ENCODE measurements around the gene CBX2. TPM values are rescaled to one million over a fixed set of nuclear protein-coding genes. Genes with fewer than 3 reads are reported as not detected.

CBX2 gene
- total and polyA plus RNA-seq, 7 donors = 0.40 to 2.3 (median 0.57) TPM

- Histone ChIP-seq H3K9me3 (no peaks in the 10 kb centered on the region), H3K27ac (no peak overlapping the region), H3K36me3 (ENCODE audit: insufficient read depth in 1 of 2, low read depth in 1 of 2) (no peaks in the 10 kb centered on the region), H3K27me3 (ENCODE audit: insufficient read depth in 3 of 3, low read length in 2 of 3) (peaks cover 0 to 71% (median 16%) of the 10 kb centered on the region in 3 donors), H3K4me3 (no peak overlapping the region), H3K4me1 (no peaks in the 10 kb centered on the region)
- intact Hi-C loops (cut with DNase I) = no loop called here
- no peak for TF ChIP-seq CTCF (IDR thresholded peaks at IDR 0.05)
- DNase-seq (no peak), ATAC-seq (no peak)
- WGBS, 3 donors = 35 to 49% (median 48%) methylated on average over 6 of the region's 6 CpGs
Observed at GRCh38 chr17:79745641-79746105, 32.3 kb upstream of the CBX2 start.

- TF ChIP-seq CTCF (IDR thresholded peaks at IDR 0.05) = no peak
- Histone ChIP-seq H3K9me3 (no peaks in the 10 kb centered on the region), H3K4me3 (no peak overlapping the region), H3K4me1 (no peaks in the 10 kb centered on the region), H3K36me3 (ENCODE audit: insufficient read depth in 1 of 2, low read depth in 1 of 2) (no peaks in the 10 kb centered on the region), H3K27me3 (ENCODE audit: insufficient read depth in 3 of 3, low read length in 2 of 3) (peaks cover 0 to 72% (median 15%) of the 10 kb centered on the region in 3 donors), H3K27ac (no peak overlapping the region)
- DNase-seq (no peak), ATAC-seq (no peak)
- WGBS, 3 donors = 15 to 19% (median 16%) methylated on average over 22 of the region's 22 CpGs
- intact Hi-C loops (cut with DNase I) = no loop called here
Observed at GRCh38 chr17:79746889-79747507, 30.9 kb upstream of the CBX2 start.

GRCh38 chr17:79747508-79748294, 30.2 kb upstream of the CBX2 start:
- ATAC-seq (no peak), DNase-seq (no peak)
- Histone ChIP-seq H3K36me3 (ENCODE audit: insufficient read depth in 1 of 2, low read depth in 1 of 2) (no peaks in the 10 kb centered on the region), H3K4me3 (no peak overlapping the region), H3K4me1 (no peaks in the 10 kb centered on the region), H3K27me3 (ENCODE audit: insufficient read depth in 3 of 3, low read length in 2 of 3) (peaks cover 0 to 71% (median 15%) of the 10 kb centered on the region in 3 donors), H3K27ac (no peak overlapping the region), H3K9me3 (no peaks in the 10 kb centered on the region)
- WGBS, 3 donors = 1 to 3% (median 2%) methylated on average over 49 to 74 of the region's 74 CpGs
- no peak for TF ChIP-seq CTCF (IDR thresholded peaks at IDR 0.05)
- intact Hi-C loops (cut with DNase I) = no loop called here

GRCh38 chr17:79748295-79749099, 29.5 kb upstream of the CBX2 start:
- ATAC-seq (peak in 1 of 4 donors; percentile 37), DNase-seq (no peak)
- Histone ChIP-seq H3K27me3 (ENCODE audit: insufficient read depth in 3 of 3, low read length in 2 of 3) (peaks cover 0 to 71% (median 15%) of the 10 kb centered on the region in 3 donors), H3K27ac (no peak overlapping the region), H3K4me1 (no peaks in the 10 kb centered on the region), H3K36me3 (ENCODE audit: insufficient read depth in 1 of 2, low read depth in 1 of 2) (no peaks in the 10 kb centered on the region), H3K4me3 (no peak overlapping the region), H3K9me3 (no peaks in the 10 kb centered on the region)
- 4 to 5% (median 5%) methylated on average over 20 to 55 of the region's 55 CpGs for WGBS, 3 donors
- TF ChIP-seq CTCF (IDR thresholded peaks at IDR 0.05) = no peak
- intact Hi-C loops (cut with DNase I) = no loop called here

Data from psoas muscle (tissue), 8 donors.